ENCODE results near the gene ZNF473. TPM values are rescaled to one million over a fixed set of nuclear protein-coding genes. Genes with fewer than 3 reads are reported as not detected.
A peak's percentile ranks its signal among the peaks of the same experiment; 100 is the strongest.

Gene ZNF473
- total RNA-seq, 1 donor from 2014 or later = 3.4 TPM

DNA sequence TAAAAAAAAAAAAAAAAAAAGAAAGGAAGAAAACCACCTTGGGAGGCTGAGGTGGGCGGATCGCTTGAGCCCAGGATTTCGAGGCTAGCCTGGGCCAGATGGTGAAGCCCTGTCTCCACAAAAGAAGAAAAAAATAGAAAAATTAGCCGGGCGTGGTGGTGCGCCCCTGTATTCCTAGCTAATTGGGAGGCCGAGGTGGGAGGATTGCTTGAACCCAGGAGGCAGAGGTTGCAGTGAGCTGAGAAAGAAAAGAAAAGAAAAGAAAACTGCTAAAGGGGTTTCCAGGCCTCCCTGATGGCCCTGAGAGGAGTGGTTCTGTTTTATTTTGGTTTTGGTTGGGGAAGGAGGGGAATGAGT, 723 bp downstream of the ZNF473 start:
- peak overlapping the region; percentile 79 to 80 for H3K4me3 ChIP-seq
- no peaks in the 10 kb centered on the region for H3K27me3 ChIP-seq
- H3K9me3 ChIP-seq = no peaks in the 10 kb centered on the region
- DNase-seq (ENCODE audit: low spot score in 2 of 2) = no peak
- intact Hi-C loops (cut with DNase I) = loop anchor here (5.0 to 10.0 kb wide), 3 partner anchors 39 to 778 kb away; partner anchors contain the start of genes ASPDH and JOSD2
- H3K27ac ChIP-seq = no peak overlapping the region
- TF ChIP-seq, protein P1, sequence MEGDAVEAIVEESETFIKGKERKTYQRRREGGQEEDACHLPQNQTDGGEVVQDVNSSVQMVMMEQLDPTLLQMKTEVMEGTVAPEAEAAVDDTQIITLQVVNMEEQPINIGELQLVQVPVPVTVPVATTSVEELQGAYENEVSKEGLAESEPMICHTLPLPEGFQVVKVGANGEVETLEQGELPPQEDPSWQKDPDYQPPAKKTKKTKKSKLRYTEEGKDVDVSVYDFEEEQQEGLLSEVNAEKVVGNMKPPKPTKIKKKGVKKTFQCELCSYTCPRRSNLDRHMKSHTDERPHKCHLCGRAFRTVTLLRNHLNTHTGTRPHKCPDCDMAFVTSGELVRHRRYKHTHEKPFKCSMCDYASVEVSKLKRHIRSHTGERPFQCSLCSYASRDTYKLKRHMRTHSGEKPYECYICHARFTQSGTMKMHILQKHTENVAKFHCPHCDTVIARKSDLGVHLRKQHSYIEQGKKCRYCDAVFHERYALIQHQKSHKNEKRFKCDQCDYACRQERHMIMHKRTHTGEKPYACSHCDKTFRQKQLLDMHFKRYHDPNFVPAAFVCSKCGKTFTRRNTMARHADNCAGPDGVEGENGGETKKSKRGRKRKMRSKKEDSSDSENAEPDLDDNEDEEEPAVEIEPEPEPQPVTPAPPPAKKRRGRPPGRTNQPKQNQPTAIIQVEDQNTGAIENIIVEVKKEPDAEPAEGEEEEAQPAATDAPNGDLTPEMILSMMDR (IDR thresholded peaks at IDR 0.05) = no peak
- H3K36me3 ChIP-seq = peaks cover 5 to 19% of the 10 kb centered on the region in 2 donors
- H3K4me1 ChIP-seq = peaks cover 15 to 22% of the 10 kb centered on the region in 2 donors

DNA sequence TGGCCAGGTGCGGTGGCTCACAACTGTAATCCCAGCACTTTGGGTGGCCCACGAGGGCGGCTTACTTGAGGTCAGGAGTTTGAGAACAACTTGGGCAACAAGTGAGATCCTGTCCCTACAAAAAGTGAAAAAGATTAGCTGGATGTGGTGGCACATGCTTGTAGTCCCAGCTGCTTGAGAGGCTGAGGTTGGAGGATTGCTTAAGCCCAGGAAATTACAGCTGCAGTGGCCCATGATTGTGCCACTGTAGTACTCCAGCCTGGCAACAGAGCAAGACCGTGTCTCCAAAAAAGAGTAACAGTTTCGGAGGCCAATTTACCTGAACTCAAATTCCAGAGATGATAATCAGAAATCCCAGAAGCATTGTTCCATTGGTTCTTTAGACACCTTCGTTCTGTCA, 4.4 kb downstream of the ZNF473 start:
- no peak overlapping the region for H3K27ac ChIP-seq
- TF ChIP-seq, protein P1 (IDR thresholded peaks at IDR 0.05) = no peak
- H3K4me1 ChIP-seq = peaks cover 7 to 8% of the 10 kb centered on the region in 2 donors
- H3K4me3 ChIP-seq = no peak overlapping the region
- peaks cover 32 to 54% of the 10 kb centered on the region in 2 donors for H3K36me3 ChIP-seq
- no peaks in the 10 kb centered on the region for H3K27me3 ChIP-seq
- no peaks in the 10 kb centered on the region for H3K9me3 ChIP-seq
- DNase-seq (ENCODE audit: low spot score in 2 of 2) = no peak
- intact Hi-C loops (cut with DNase I) = no loop called here

DNA sequence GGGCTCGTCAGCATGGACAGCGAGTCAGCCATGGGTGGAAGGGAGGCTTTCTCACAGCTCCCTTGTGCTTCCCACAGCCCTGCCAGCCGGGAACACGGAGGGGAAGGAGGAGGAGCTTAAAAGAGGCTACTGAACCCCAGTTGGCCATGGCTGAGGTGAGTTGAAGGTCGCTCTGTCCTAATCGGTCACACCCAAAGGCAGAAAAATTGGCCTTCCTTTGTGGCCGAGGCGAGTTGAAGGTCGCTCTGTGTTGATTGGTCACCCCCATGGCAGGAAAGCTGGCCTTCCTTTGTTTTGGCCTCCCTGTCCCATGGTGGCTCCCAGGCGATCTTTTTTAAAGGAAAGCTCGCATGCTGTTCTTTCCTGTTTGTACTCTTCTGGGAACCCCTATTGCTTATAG, 5.1 kb downstream of the ZNF473 start:
- TF ChIP-seq, protein P1 (IDR thresholded peaks at IDR 0.05) = no peak
- no peaks in the 10 kb centered on the region for H3K27me3 ChIP-seq
- H3K36me3 ChIP-seq = peaks cover 32 to 61% of the 10 kb centered on the region in 2 donors

DNA sequence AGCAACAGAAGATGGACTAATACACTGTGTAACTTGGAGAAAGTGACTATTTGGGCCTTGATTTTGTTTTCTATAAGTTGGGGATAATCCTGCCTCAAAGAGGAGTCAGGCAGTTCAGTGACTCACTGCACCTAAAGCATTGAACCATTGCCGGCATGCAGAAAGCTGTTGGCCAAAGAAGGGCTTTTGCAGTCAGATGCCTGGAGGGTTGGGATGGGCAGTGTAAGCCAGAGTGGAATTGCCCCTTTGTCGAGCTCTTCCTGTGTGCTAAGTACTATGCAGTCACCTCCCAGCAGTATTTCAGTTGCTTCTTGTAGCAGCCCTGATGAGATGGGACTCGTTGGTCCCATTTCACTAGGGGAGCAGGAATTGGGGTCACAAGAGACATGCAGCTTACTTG, 11.1 kb downstream of the ZNF473 start:
- peaks cover 0 to 4% of the 10 kb centered on the region in 2 donors for H3K9me3 ChIP-seq
- intact Hi-C loops (cut with DNase I) = no loop called here
- H3K27ac ChIP-seq = no peak overlapping the region
- DNase-seq (ENCODE audit: low spot score in 2 of 2) = no peak
- TF ChIP-seq, protein P1 (IDR thresholded peaks at IDR 0.05) = no peak
- no peaks in the 10 kb centered on the region for H3K4me1 ChIP-seq
- peaks cover 75 to 97% of the 10 kb centered on the region in 2 donors for H3K36me3 ChIP-seq
- no peak overlapping the region for H3K4me3 ChIP-seq
- no peaks in the 10 kb centered on the region for H3K27me3 ChIP-seq

More for the DNA sequence above, 5.1 kb downstream of the ZNF473 start:
- peaks cover 7 to 8% of the 10 kb centered on the region in 2 donors for H3K4me1 ChIP-seq
- intact Hi-C loops (cut with DNase I) = no loop called here
- no peaks in the 10 kb centered on the region for H3K9me3 ChIP-seq
- H3K4me3 ChIP-seq = no peak overlapping the region
- H3K27ac ChIP-seq = no peak overlapping the region
- no peak for DNase-seq (ENCODE audit: low spot score in 2 of 2)

DNA sequence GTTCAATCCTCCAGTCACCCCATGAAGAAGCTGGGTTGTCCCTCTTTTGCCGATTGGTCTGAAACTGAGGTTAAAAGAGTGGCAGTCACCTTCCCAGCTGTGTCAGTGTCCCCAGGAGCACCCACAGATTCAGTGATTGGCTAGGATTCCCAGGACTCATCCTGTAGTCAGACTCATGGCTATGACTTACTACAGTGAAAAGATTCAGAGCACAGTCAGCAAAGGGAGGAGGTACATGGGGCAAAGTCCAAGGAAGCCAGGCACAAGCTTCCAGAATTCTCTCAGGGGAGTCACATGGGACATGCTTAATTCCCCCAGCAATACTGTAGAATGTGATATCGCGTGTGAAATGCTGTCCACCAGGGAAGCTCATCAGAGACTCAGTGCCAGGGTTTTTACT, 14.2 kb downstream of the ZNF473 start:
- no peaks in the 10 kb centered on the region for H3K4me1 ChIP-seq
- TF ChIP-seq, protein P1 (IDR thresholded peaks at IDR 0.05) = no peak
- no peak overlapping the region for H3K27ac ChIP-seq
- peaks cover 82 to 98% of the 10 kb centered on the region in 2 donors for H3K36me3 ChIP-seq
- no peak overlapping the region for H3K4me3 ChIP-seq
- intact Hi-C loops (cut with DNase I) = no loop called here
- H3K9me3 ChIP-seq = peaks cover 16 to 28% of the 10 kb centered on the region in 2 donors
- no peaks in the 10 kb centered on the region for H3K27me3 ChIP-seq
- DNase-seq (ENCODE audit: low spot score in 2 of 2) = no peak

DNA sequence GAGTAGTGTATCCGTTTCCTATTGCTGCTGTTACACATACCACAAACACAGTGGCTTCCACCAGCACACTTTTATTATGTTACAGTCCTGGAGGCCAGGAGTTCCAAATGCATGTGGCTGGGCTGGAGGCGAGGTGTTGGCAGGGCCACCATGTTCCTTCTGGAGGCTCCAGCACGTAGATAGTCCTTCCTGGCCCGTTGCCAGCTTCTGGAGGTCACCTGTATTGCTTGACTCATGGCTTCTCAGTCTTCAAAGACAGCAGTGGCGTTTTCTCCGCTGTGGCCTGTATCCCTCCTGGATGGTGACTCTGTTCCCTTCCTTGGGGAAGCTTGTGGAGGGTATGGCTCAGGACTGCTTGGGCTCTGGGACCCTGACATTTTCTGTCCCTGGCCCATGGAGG, 15.2 kb downstream of the ZNF473 start:
- no peaks in the 10 kb centered on the region for H3K4me1 ChIP-seq
- no peak for DNase-seq (ENCODE audit: low spot score in 2 of 2)
- intact Hi-C loops (cut with DNase I) = no loop called here
- H3K27ac ChIP-seq = no peak overlapping the region
- H3K4me3 ChIP-seq = no peak overlapping the region
- H3K36me3 ChIP-seq = peaks cover 90 to 99% of the 10 kb centered on the region in 2 donors
- no peaks in the 10 kb centered on the region for H3K27me3 ChIP-seq
- peaks cover 26 to 38% of the 10 kb centered on the region in 2 donors for H3K9me3 ChIP-seq
- TF ChIP-seq, protein P1 (IDR thresholded peaks at IDR 0.05) = no peak

All from ascending aorta (tissue), 2 donors.